Small intestine (tissue), 7 donors: ENCODE results near the gene TBC1D4. TPM values are rescaled to one million over a fixed set of nuclear protein-coding genes. Genes with fewer than 3 reads are reported as not detected.

ENCODE experiments used
- DNase-seq, 2 donors: peaks; one replicate each; pipeline versions ENCODE4 v3.0.0 to v3.0.0-alpha.2; 2013
- FAIRE-seq: peaks from 2 replicates; lab custom pipeline; 2012; peaks lifted over from hg19 to GRCh38; lab: Jason Lieb, UNC
- H3K27ac ChIP-seq, 3 donors: one replicate each; pipeline ENCODE4 v1.5.1; 2013; ENCODE audit warnings: low read length in 2 of 3, mild to moderate bottlenecking in 2 of 3, control low read depth in 1 of 3, inconsistent platforms in 1 of 3, low read depth in 1 of 3, moderate library complexity in 1 of 3
- H3K27me3 ChIP-seq, 3 donors: one replicate each; pipeline ENCODE4 v1.6.1; 2013; ENCODE audit warnings: low read length in 3 of 3, inconsistent platforms in 1 of 3; ENCODE audit not compliant: control insufficient read depth in 3 of 3, insufficient read depth in 3 of 3
- H3K36me3 ChIP-seq, 3 donors: one replicate each; pipeline ENCODE4 v1.6.1; 2013; ENCODE audit warnings: low read length in 3 of 3, inconsistent platforms in 1 of 3, low read depth in 1 of 3, mild to moderate bottlenecking in 1 of 3, moderate library complexity in 1 of 3; ENCODE audit not compliant: control insufficient read depth in 3 of 3, insufficient read depth in 2 of 3
- H3K4me1 ChIP-seq, 3 donors: one replicate each; pipeline ENCODE4 v1.6.1; 2013; ENCODE audit warnings: low read length in 2 of 3, inconsistent platforms in 1 of 3, low read depth in 1 of 3, mild to moderate bottlenecking in 1 of 3, moderate library complexity in 1 of 3; ENCODE audit not compliant: control insufficient read depth in 3 of 3, insufficient read depth in 2 of 3
- H3K4me3 ChIP-seq, 3 donors: one replicate each; pipeline ENCODE4 v1.5.1; 2013; ENCODE audit warnings: low read length in 3 of 3, control low read depth in 1 of 3, inconsistent platforms in 1 of 3, low read depth in 1 of 3, mild to moderate bottlenecking in 1 of 3, moderate library complexity in 1 of 3
- H3K9me3 ChIP-seq, 2 donors: one replicate each; pipeline ENCODE4 v1.6.1; 2013; ENCODE audit warnings: low read depth in 1 of 2, low read length in 1 of 2; ENCODE audit not compliant: control insufficient read depth in 2 of 2, insufficient read depth in 1 of 2
- WGBS, 3 donors: extraction: QIAGEN DNeasy Blood & Tissue Kit; methylation state at CpG; one replicate each; pipeline ENCODE4 v1.1.7; 2013; 5-methylcytosine and 5-hydroxymethylcytosine counted together
- polyA plus RNA-seq, 4 donors: library from polyadenylated mRNA; stranded (reverse) in 3 of 4; unstranded in 1 of 4; fragments of 200-250 nt in 3 of 4; fragments of 120-200 nt in 1 of 4; gene quantifications; one replicate each; pipeline versions ENCODE4 v1.2.1 to v1.2.3, GENCODE V29; 2013
- donor health status: healthy with polysubstance abuse.
- donor health status: control.
- donor health status: control.
- donor health status: Bipolar disorder and iron deficiency.
- donor health status: healthy.

TBC1D4 gene
- polyA plus RNA-seq, 4 donors = 2.4 to 8.1 (median 5.3) TPM

- no peak for DNase-seq
- FAIRE-seq = no peak
Observed at GRCh38 chr13:75493156-75493555, 11.2 kb upstream of the TBC1D4 start.

GRCh38 chr13:75492389-75492788, 10.4 kb upstream of the TBC1D4 start:
- no peak overlapping the region for H3K27ac ChIP-seq
- WGBS, 3 donors = 94 to 98% (median 96%) methylated on average over 5 of the region's 5 CpGs
- H3K27me3 ChIP-seq = peaks cover 0 to 3% (median 0%) of the 10 kb centered on the region in 3 donors
- no peak overlapping the region for H3K4me3 ChIP-seq
- no peaks in the 10 kb centered on the region for H3K36me3 ChIP-seq
- H3K4me1 ChIP-seq = no peaks in the 10 kb centered on the region
- no peaks in the 10 kb centered on the region for H3K9me3 ChIP-seq
- DNase-seq (no peak), FAIRE-seq (no peak)

More at GRCh38 chr13:75493156-75493555, 11.2 kb upstream of the TBC1D4 start:
- no peak overlapping the region for H3K27ac ChIP-seq
- H3K27me3 ChIP-seq = peaks cover 0 to 3% (median 0%) of the 10 kb centered on the region in 3 donors
- no peaks in the 10 kb centered on the region for H3K4me1 ChIP-seq
- no peaks in the 10 kb centered on the region for H3K9me3 ChIP-seq
- H3K4me3 ChIP-seq = no peak overlapping the region
- H3K36me3 ChIP-seq = no peaks in the 10 kb centered on the region

- WGBS, 3 donors = 76 to 89% (median 85%) methylated on average over 2 of the region's 2 CpGs
- Histone ChIP-seq H3K4me3 (no peak overlapping the region), H3K4me1 (no peaks in the 10 kb centered on the region), H3K27me3 (peaks cover 0 to 3% (median 0%) of the 10 kb centered on the region in 3 donors), H3K36me3 (no peaks in the 10 kb centered on the region), H3K9me3 (no peaks in the 10 kb centered on the region), H3K27ac (no peak overlapping the region)
- DNase-seq (no peak), FAIRE-seq (no peak)
Observed at GRCh38 chr13:75491376-75491775, 9.4 kb upstream of the TBC1D4 start.

GRCh38 chr13:75489502-75490263, 7.7 kb upstream of the TBC1D4 start:
- DNase-seq (peak; percentile 33 to 57), FAIRE-seq (no peak)
- no peaks in the 10 kb centered on the region for H3K4me1 ChIP-seq

GRCh38 chr13:75486146-75487062, 4.4 kb upstream of the TBC1D4 start:
- Histone ChIP-seq H3K36me3 (no peaks in the 10 kb centered on the region), H3K4me3 (no peak overlapping the region), H3K9me3 (no peaks in the 10 kb centered on the region), H3K27ac (no peak overlapping the region), H3K4me1 (no peaks in the 10 kb centered on the region), H3K27me3 (no peaks in the 10 kb centered on the region)
- no peak for FAIRE-seq
- 46 to 67% (median 61%) methylated on average over 5 of the region's 5 CpGs for WGBS, 3 donors
- DNase-seq = no peak

More at GRCh38 chr13:75489502-75490263, 7.7 kb upstream of the TBC1D4 start:
- Histone ChIP-seq H3K27ac (no peak overlapping the region), H3K9me3 (no peaks in the 10 kb centered on the region), H3K27me3 (peaks cover 0 to 3% (median 0%) of the 10 kb centered on the region in 3 donors), H3K36me3 (no peaks in the 10 kb centered on the region), H3K4me3 (peak overlapping the region in 1 of 3 donors; percentile 10)
- 6 to 42% (median 9%) methylated on average over 10 of the region's 10 CpGs for WGBS, 3 donors

- Histone ChIP-seq H3K27me3 (no peaks in the 10 kb centered on the region), H3K36me3 (no peaks in the 10 kb centered on the region), H3K4me1 (no peaks in the 10 kb centered on the region), H3K27ac (no peak overlapping the region), H3K9me3 (no peaks in the 10 kb centered on the region), H3K4me3 (no peak overlapping the region)
- no peak for DNase-seq
- FAIRE-seq = no peak
- WGBS, 3 donors = 83 to 96% (median 87%) methylated on average over 1 of the region's 1 CpG
Observed at GRCh38 chr13:75485286-75486062, 3.5 kb upstream of the TBC1D4 start.

GRCh38 chr13:75482820-75483079, 781 bp upstream of the TBC1D4 start:
- WGBS, 3 donors = 0 to 3% (median 0%) methylated on average over 1 of the region's 1 CpG
- FAIRE-seq (no peak), DNase-seq (no peak)
- Histone ChIP-seq H3K4me1 (no peaks in the 10 kb centered on the region), H3K4me3 (peak overlapping the region in 2 of 3 donors; percentile 57 to 86), H3K27ac (peak overlapping the region in 1 of 3 donors; percentile 51), H3K36me3 (no peaks in the 10 kb centered on the region), H3K9me3 (no peaks in the 10 kb centered on the region), H3K27me3 (no peaks in the 10 kb centered on the region)
